Stimulated activated CD8-positive, alpha-beta memory T cell treated with anti-CD3 and anti-CD28 coated beads, Interleukin-2, amount 100 ng/mL, for 1 hour (primary cell): ENCODE results near the gene OR6C3.
"Not testable (repeated sequence)": the region's sequence is repeated elsewhere in the genome, so short reads cannot be mapped to it uniquely, and the experiment has no call there.

Source experiments
- DNase-seq, 2 donors: peaks; one replicate each; pipeline ENCODE4 v3.0.0-alpha.2; 2020; ENCODE audit warnings: low read depth in 2 of 2

Gene OR6C3

DNA sequence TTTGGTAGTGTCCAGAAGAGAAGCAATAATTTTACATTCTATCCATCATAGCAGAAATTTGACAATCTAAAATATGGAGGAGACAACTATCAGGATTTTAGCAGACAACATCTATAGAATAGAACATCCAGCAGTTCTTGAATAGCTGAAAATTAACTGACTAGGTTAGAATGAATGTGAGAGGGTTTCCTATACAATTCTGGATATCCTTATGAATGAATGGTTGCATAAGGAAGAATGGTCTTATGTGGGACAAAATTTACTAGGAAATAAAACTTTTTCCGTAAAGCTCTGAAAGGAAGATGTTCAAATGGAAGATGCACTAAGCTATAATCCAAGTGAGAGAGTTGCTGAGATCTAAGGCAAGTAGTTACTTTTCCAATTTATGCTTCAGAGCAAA is at the start of gene OR6C3:
Gene OR6C3, plus strand, starts transcription at position 301 of the 400 bp plus-strand sequence. CDS start 955 bp downstream, outside the sequence.
- DNase-seq: no peak

DNA sequence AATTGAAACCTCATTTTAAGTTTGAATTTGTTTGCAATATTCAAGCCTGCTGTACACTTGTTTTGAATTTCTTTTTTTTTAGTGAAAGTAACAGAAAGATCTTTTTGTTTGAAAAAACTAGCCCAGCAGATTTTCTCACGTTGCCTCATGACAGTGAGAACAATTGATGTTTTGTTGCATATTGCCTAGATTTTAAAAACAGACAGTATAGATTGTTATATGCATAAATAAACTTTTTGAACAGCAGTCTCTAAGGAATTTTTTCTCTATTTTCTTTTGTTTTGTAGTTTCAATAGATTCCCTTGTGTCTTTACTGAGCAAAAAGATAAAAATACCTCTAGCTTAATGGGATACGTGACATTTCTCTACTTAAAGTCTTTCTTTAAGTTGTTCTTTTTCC is 49.6 kb upstream of the OR6C3 start:
- no peak for DNase-seq

- no peak for DNase-seq
Measured at GRCh38 chr12:55289999-55290398, 40.5 kb upstream of the OR6C3 start.

- no peak for DNase-seq
Measured at GRCh38 chr12:55296469-55296868, 34.1 kb upstream of the OR6C3 start, which contains the start of gene OR6C6. TSS of gene OR6C6 (minus strand) at chr12:55296569. CDS start at chr12:55295232, 1,337 bp downstream.

GRCh38 chr12:55314043-55314442 is 16.5 kb upstream of the OR6C3 start, which contains the start of gene OR6C1:
TSS of gene OR6C1 (plus strand) at chr12:55314343. CDS start at chr12:55320600, 6,257 bp downstream.
- DNase-seq: no peak

- no peak for DNase-seq
Measured at GRCh38 chr12:55320201-55320600, 10.3 kb upstream of the OR6C3 start.

GRCh38 chr12:55325801-55326200 is 4.7 kb upstream of the OR6C3 start:
- not testable (repeated sequence) for DNase-seq

DNA sequence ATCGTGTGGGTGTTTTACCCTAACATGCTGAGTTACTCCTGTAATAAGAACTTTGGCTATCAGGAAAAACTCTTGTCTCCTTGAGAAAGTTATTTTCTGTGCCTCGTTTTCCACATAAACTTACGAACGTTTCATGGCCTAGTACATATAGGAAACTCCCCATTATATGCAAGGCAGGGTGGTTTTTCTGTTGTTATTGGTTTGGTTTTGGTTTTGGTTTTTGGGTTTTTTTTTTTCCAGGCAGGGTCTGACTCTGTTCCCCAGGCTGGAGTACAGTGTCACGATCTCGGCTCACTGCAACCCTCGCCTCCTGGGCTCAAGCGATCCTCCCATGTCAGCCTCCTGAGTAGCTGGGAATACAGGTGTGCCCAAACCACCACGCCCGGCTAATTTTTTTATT is 5.5 kb downstream of the OR6C3 start:
- DNase-seq: no peak

DNA sequence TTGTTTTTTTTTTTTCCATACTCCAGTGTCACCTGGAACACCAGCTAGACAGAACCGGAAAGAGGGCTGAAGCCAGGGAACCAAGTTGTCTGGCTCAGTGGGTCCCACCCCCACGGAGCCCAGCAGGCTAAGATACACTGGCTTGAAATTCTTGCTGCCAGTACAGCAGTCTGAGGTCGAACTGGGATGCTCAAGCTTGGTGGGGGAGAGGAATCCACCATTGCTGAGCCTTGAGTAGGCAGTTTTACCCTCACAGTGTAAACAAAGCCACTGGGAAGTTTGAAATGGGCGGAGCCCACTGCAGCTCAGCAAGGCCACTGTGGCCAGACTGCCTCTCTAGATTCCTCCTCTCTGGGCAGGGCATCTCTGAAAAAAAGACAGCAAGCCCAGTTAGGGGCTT is 24.8 kb downstream of the OR6C3 start:
- DNase-seq: not testable (repeated sequence)

DNA sequence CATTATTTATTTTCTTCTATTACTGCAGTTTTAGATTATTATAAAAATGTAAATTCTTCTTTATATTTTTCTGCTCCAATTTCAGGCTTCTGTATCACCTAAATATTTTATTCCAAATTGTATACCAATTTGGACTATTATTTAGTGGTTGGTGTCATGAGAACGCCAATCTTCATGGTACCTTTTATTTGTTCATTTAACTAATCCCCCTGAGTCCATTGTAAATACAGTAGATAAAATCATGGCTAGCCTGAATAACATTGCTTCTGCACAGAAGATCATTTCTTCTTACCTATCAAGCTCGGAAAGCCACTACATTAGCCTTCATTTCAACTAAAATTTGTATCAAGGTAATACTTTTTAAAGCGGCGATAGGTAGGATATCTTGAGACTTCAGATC is 32.1 kb downstream of the OR6C3 start, which contains the start of gene OR6C75:
Gene OR6C75, plus strand, starts transcription at position 301 of the 400 bp plus-strand sequence. CDS start 2,136 bp downstream, outside the sequence.
- no peak for DNase-seq

- no peak for DNase-seq
Measured at GRCh38 chr12:55365086-55365485, 34.5 kb downstream of the OR6C3 start.

- DNase-seq: no peak
Measured at GRCh38 chr12:55372521-55372920, 42.0 kb downstream of the OR6C3 start.
